WTC11 (cell line): ENCODE data around the gene OXGR1. TPM values are rescaled to one million over a fixed set of nuclear protein-coding genes. Genes with fewer than 3 reads are reported as not detected.

Source experiments
- ATAC-seq: fragments of 200-7000 bp; cut with Tn5 transposase; 2 replicates; pipeline ENCODE4 v1.10.0; 2021; ENCODE audit warnings: mild to moderate bottlenecking, moderate library complexity
- CTCF ChIA-PET: fragments of 300-600 bp; sonication (Branson Sonifier 250); formaldehyde crosslinking; loops from one replicate; lab custom pipeline; 2021; ENCODE audit warnings: antibody characterized with exemption; lab: Charles Lee
- POLR2A ChIA-PET: fragments of 350-600 bp; sonication (Branson Sonifier 250); formaldehyde crosslinking; loops from one replicate; lab custom pipeline; 2021; ENCODE audit warnings: antibody characterized with exemption; lab: Charles Lee
- DNase-seq: peaks from one replicate; pipeline ENCODE4 v3.0.0; 2021; ENCODE audit warnings: low spot score
- H3K27ac Mint-ChIP-seq: 2 replicates; pipeline ENCODE4 v1.8.0; 2021; ENCODE audit warnings: mixed read lengths
- H3K27me3 Mint-ChIP-seq: 2 replicates; pipeline ENCODE4 v1.8.0; 2021; ENCODE audit warnings: low read depth, mild to moderate bottlenecking, moderate library complexity, mixed read lengths
- H3K36me3 Mint-ChIP-seq: 2 replicates; pipeline ENCODE4 v1.8.0; 2021; ENCODE audit warnings: mixed read lengths
- H3K4me1 Mint-ChIP-seq: 2 replicates; pipeline ENCODE4 v1.8.0; 2022; ENCODE audit warnings: mixed read lengths
- H3K4me3 Mint-ChIP-seq: 2 replicates; pipeline ENCODE4 v1.8.0; 2021; ENCODE audit warnings: mild to moderate bottlenecking, moderate library complexity, mixed read lengths
- H3K9me3 Mint-ChIP-seq: 2 replicates; pipeline ENCODE4 v1.8.0; 2021; ENCODE audit warnings: mixed read lengths
- ARID4B ChIP-seq: sonication (generic); formaldehyde crosslinking; IDR thresholded peaks from 2 replicates; pipeline ENCODE4 v1.8.0; 2023; ENCODE audit warnings: missing genetic modification reagents, mild to moderate bottlenecking, borderline replicate concordance
- ATF3 ChIP-seq: sonication (generic); formaldehyde crosslinking; conservative IDR thresholded peaks from 2 replicates; pipeline ENCODE4 v1.8.1; 2022; ENCODE audit warnings: mild to moderate bottlenecking, missing genetic modification reagents
- E2F1 ChIP-seq: sonication (generic); formaldehyde crosslinking; IDR thresholded peaks from 2 replicates; pipeline ENCODE4 v1.8.0; 2022; ENCODE audit warnings: mild to moderate bottlenecking, missing genetic modification reagents
- E2F5 ChIP-seq: sonication (generic); formaldehyde crosslinking; IDR thresholded peaks from 2 replicates; pipeline ENCODE4 v1.8.1; 2022; ENCODE audit warnings: mild to moderate bottlenecking, moderate library complexity, missing genetic modification reagents
- ELF4 ChIP-seq: sonication (generic); formaldehyde crosslinking; IDR thresholded peaks from 2 replicates; pipeline ENCODE4 v1.8.1; 2022; ENCODE audit warnings: low read depth, mild to moderate bottlenecking, moderate library complexity, missing genetic modification reagents
- GRHL2 ChIP-seq: fragments of 250-450 bp; sonication (Bioruptor Pico); IDR thresholded peaks from 2 replicates; pipeline ENCODE4 v1.8.0; 2022; ENCODE audit warnings: mild to moderate bottlenecking, moderate library complexity; ENCODE audit not compliant: insufficient replicate concordance, severe bottlenecking
- HMGA2 ChIP-seq: fragments of 250-450 bp; sonication (Bioruptor Pico); IDR thresholded peaks from 2 replicates; pipeline ENCODE4 v1.4.0; 2021; ENCODE audit warnings: mild to moderate bottlenecking, moderate library complexity
- KAT7 ChIP-seq: sonication (generic); formaldehyde crosslinking; IDR thresholded peaks from 2 replicates; pipeline ENCODE4 v1.8.1; 2023; ENCODE audit warnings: missing genetic modification reagents, mild to moderate bottlenecking, borderline replicate concordance
- MXD4 ChIP-seq: fragments of 250-450 bp; sonication (Bioruptor Pico); IDR thresholded peaks from 2 replicates; pipeline ENCODE4 v1.8.0; 2021; ENCODE audit warnings: mild to moderate bottlenecking, moderate library complexity, borderline replicate concordance
- NFYB ChIP-seq: sonication (generic); formaldehyde crosslinking; conservative IDR thresholded peaks from 2 replicates; pipeline ENCODE4 v1.8.0; 2022; ENCODE audit warnings: low read depth, missing genetic modification reagents
- NR2C2 ChIP-seq: sonication (generic); formaldehyde crosslinking; IDR thresholded peaks from 2 replicates; pipeline ENCODE4 v1.8.0; 2022; ENCODE audit warnings: mild to moderate bottlenecking, missing genetic modification reagents
- NR3C1 ChIP-seq: sonication (generic); formaldehyde crosslinking; conservative IDR thresholded peaks from 2 replicates; pipeline ENCODE4 v1.8.1; 2023; ENCODE audit warnings: low read depth, mild to moderate bottlenecking, missing genetic modification reagents
- PRDM15 ChIP-seq: sonication (generic); formaldehyde crosslinking; IDR thresholded peaks from 2 replicates; pipeline ENCODE4 v1.8.0; 2022; ENCODE audit warnings: missing genetic modification reagents
- PRRX2 ChIP-seq: fragments of 250-450 bp; sonication (Bioruptor Pico); IDR thresholded peaks from 2 replicates; pipeline ENCODE4 v1.8.0; 2021; ENCODE audit warnings: mild to moderate bottlenecking
- RELA ChIP-seq: sonication (generic); formaldehyde crosslinking; IDR thresholded peaks from 2 replicates; pipeline ENCODE4 v1.8.1; 2022; ENCODE audit warnings: missing genetic modification reagents, mild to moderate bottlenecking, borderline replicate concordance
- RORB ChIP-seq: fragments of 250-450 bp; sonication (Bioruptor Pico); IDR thresholded peaks from 2 replicates; pipeline ENCODE4 v1.9.0; 2021; ENCODE audit warnings: mild to moderate bottlenecking
- SMAD3 ChIP-seq: sonication (generic); formaldehyde crosslinking; IDR thresholded peaks from 2 replicates; pipeline ENCODE4 v1.8.0; 2022; ENCODE audit warnings: missing genetic modification reagents, mild to moderate bottlenecking, borderline replicate concordance
- SMAD4 ChIP-seq: sonication (generic); formaldehyde crosslinking; IDR thresholded peaks from 2 replicates; pipeline ENCODE4 v1.8.0; 2022; ENCODE audit warnings: mild to moderate bottlenecking, missing genetic modification reagents
- TCF7 ChIP-seq: sonication (generic); formaldehyde crosslinking; IDR thresholded peaks from 2 replicates; pipeline ENCODE4 v1.8.0; 2022; ENCODE audit warnings: mild to moderate bottlenecking, low read depth, missing genetic modification reagents, moderate library complexity
- TEAD4 ChIP-seq: sonication (generic); formaldehyde crosslinking; IDR thresholded peaks from 2 replicates; pipeline ENCODE4 v1.8.0; 2022; ENCODE audit warnings: mild to moderate bottlenecking, missing genetic modification reagents
- ZNF138 ChIP-seq: sonication (generic); formaldehyde crosslinking; conservative IDR thresholded peaks from 2 replicates; pipeline ENCODE4 v1.8.1; 2022; ENCODE audit warnings: mild to moderate bottlenecking, moderate library complexity, missing genetic modification reagents
- ZNF219 ChIP-seq: sonication (generic); formaldehyde crosslinking; IDR thresholded peaks from 2 replicates; pipeline ENCODE4 v1.8.0; 2023; ENCODE audit warnings: missing genetic modification reagents, mild to moderate bottlenecking, borderline replicate concordance
- ZNF232 ChIP-seq: sonication (generic); formaldehyde crosslinking; IDR thresholded peaks from 2 replicates; pipeline ENCODE4 v1.8.0; 2022; ENCODE audit warnings: mild to moderate bottlenecking, missing genetic modification reagents
- ZNF396 ChIP-seq: fragments of 250-450 bp; sonication (Bioruptor Pico); IDR thresholded peaks from 2 replicates; pipeline ENCODE4 v1.8.0; 2021; ENCODE audit warnings: mild to moderate bottlenecking, moderate library complexity, borderline replicate concordance
- ZNF423 ChIP-seq: fragments of 250-450 bp; sonication (Bioruptor Pico); IDR thresholded peaks from 2 replicates; pipeline ENCODE4 v2.1.2; 2022; ENCODE audit warnings: mild to moderate bottlenecking, moderate library complexity
- total RNA-seq: library from RNA; stranded (reverse); gene quantifications from 3 replicates; pipeline ENCODE4 v1.2.3, GENCODE V29; 2021

Gene OXGR1
- total RNA-seq, 1 experiment from 2014 or later: 0.39 TPM

- no peak for ATAC-seq
- Mint-ChIP-seq H3K4me3 (no peak overlapping the region), H3K27ac (no peak overlapping the region), H3K27me3 (no peaks in the 10 kb centered on the region), H3K4me1 (peaks cover 6% of the 10 kb centered on the region; the same call in 1 of the 2 replicates), H3K9me3 (no peaks in the 10 kb centered on the region), H3K36me3 (no peaks in the 10 kb centered on the region)
- TF ChIP-seq ZNF423 (CRISPR knock-in tag) (no peak), NR3C1 (CRISPR knock-in tag) (no peak), ZNF396 (CRISPR knock-in tag) (no peak), HMGA2 (CRISPR knock-in tag) (no peak), TEAD4 (CRISPR knock-in tag) (no peak), ATF3 (CRISPR knock-in tag) (no peak), ZNF219 (CRISPR knock-in tag) (no peak), E2F1 (CRISPR knock-in tag) (no peak), SMAD3 (CRISPR knock-in tag) (no peak), GRHL2 (CRISPR knock-in tag) (no peak), TCF7 (CRISPR knock-in tag) (no peak), RORB (no peak)
- POLR2A ChIA-PET: no interaction called here
- no peak for DNase-seq
- CTCF ChIA-PET: no interaction called here
Measured at GRCh38 chr13:96952595-96952994, 41.7 kb downstream of the OXGR1 start.

- CTCF ChIA-PET: interaction anchor here (1.3 kb wide), 1 partner anchor 10 kb away, joined by 6 read pairs; no protein-coding TSS in a partner anchor
- no peak overlapping the region for H3K27ac Mint-ChIP-seq
- no peak for TF ChIP-seq NR2C2 (CRISPR knock-in tag)
- TF ChIP-seq PRDM15: no peak
- TF ChIP-seq SMAD4: no peak
- TF ChIP-seq RORB: no peak
- no peak for TF ChIP-seq RELA (CRISPR knock-in tag)
- TF ChIP-seq NFYB (CRISPR knock-in tag): no peak
- TF ChIP-seq KAT7: no peak
- TF ChIP-seq E2F5 (CRISPR knock-in tag): no peak
- TF ChIP-seq ELF4 (CRISPR knock-in tag): no peak
- no peak for TF ChIP-seq ZNF232 (CRISPR knock-in tag)
- no peak for TF ChIP-seq TEAD4 (CRISPR knock-in tag)
- no peak for TF ChIP-seq ARID4B (CRISPR knock-in tag)
- no peak for TF ChIP-seq ZNF396 (CRISPR knock-in tag)
- TF ChIP-seq ZNF138 (CRISPR knock-in tag): no peak
- TF ChIP-seq PRRX2 (CRISPR knock-in tag): no peak
- TF ChIP-seq MXD4: no peak
- TF ChIP-seq, all 79 proteins: peak for 0
- POLR2A ChIA-PET: no interaction called here
- H3K27me3 Mint-ChIP-seq: no peaks in the 10 kb centered on the region
- DNase-seq (no peak), ATAC-seq (no peak)
- peaks cover 6% of the 10 kb centered on the region; the same call in 1 of the 2 replicates for H3K4me1 Mint-ChIP-seq
- no peak overlapping the region for H3K4me3 Mint-ChIP-seq
- H3K36me3 Mint-ChIP-seq: no peaks in the 10 kb centered on the region
- H3K9me3 Mint-ChIP-seq: 0 out of 2 replicates have a peak, but pooled peaks cover 4% of the 10 kb centered on the region
Measured at GRCh38 chr13:96948127-96948526, 46.1 kb downstream of the OXGR1 start.
